Stimulated activated CD8-positive, alpha-beta memory T cell treated with anti-CD3 and anti-CD28 coated beads, Interleukin-4, amount 100 ng/mL, for 48 hours (primary cell): ENCODE measurements around the gene KISS1.
A peak's percentile ranks its signal among the peaks of the same experiment; 100 is the strongest.

Experiments
- DNase-seq: peaks from one replicate; pipeline ENCODE4 v3.0.0-alpha.2; 2020

The KISS1 gene

GRCh38 chr1:204190212-204191211 lies 5.8 kb downstream of the KISS1 start:
- DNase-seq: peak; percentile 37

- DNase-seq: no peak
Measured at GRCh38 chr1:204188959-204189639, 7.2 kb downstream of the KISS1 start.

GRCh38 chr1:204186597-204186996 lies 9.7 kb downstream of the KISS1 start:
- no peak for DNase-seq

GRCh38 chr1:204181116-204181515 lies 15.2 kb downstream of the KISS1 start:
- DNase-seq: no peak

- DNase-seq: no peak
Measured at GRCh38 chr1:204180133-204180532, 16.2 kb downstream of the KISS1 start.

- no peak for DNase-seq
Measured at GRCh38 chr1:204178487-204179281, 17.6 kb downstream of the KISS1 start.

GRCh38 chr1:204177133-204177532 lies 19.2 kb downstream of the KISS1 start:
- DNase-seq: no peak

GRCh38 chr1:204176049-204176448 lies 20.2 kb downstream of the KISS1 start:
- no peak for DNase-seq

GRCh38 chr1:204174958-204175357 lies 21.3 kb downstream of the KISS1 start:
- no peak for DNase-seq

GRCh38 chr1:204172404-204173029 lies 23.8 kb downstream of the KISS1 start:
- DNase-seq: no peak

GRCh38 chr1:204171751-204172178 lies 24.5 kb downstream of the KISS1 start:
- no peak for DNase-seq

- DNase-seq: no peak
Measured at GRCh38 chr1:204170494-204171155, 25.7 kb downstream of the KISS1 start.

- no peak for DNase-seq
Measured at GRCh38 chr1:204169858-204170257, 26.4 kb downstream of the KISS1 start.

GRCh38 chr1:204167730-204168129 lies 28.6 kb downstream of the KISS1 start:
- no peak for DNase-seq

GRCh38 chr1:204166219-204166618 lies 30.1 kb downstream of the KISS1 start, which contains the start of gene REN:
TSS of gene REN (minus strand) at chr1:204166337. CDS start at chr1:204166293, 44 bp downstream.
- no peak for DNase-seq

GRCh38 chr1:204162494-204163074 lies 33.7 kb downstream of the KISS1 start:
- DNase-seq: peak; percentile 89

- DNase-seq: no peak
Measured at GRCh38 chr1:204161609-204162493, 34.4 kb downstream of the KISS1 start.

- no peak for DNase-seq
Measured at GRCh38 chr1:204157962-204158361, 38.3 kb downstream of the KISS1 start.

- no peak for DNase-seq
Measured at GRCh38 chr1:204155881-204156280, 40.4 kb downstream of the KISS1 start.

- no peak for DNase-seq
Measured at GRCh38 chr1:204154568-204155255, 41.6 kb downstream of the KISS1 start.
